IMR-90 (cell line): ENCODE measurements around the gene ITGB2. TPM values are rescaled to one million over a fixed set of nuclear protein-coding genes. Genes with fewer than 3 reads are reported as not detected.

ENCODE experiments used
- ATAC-seq: fragments of 200-7000 bp; cut with Tn5 transposase; 2 replicates; pipeline ENCODE4 v1.9.1; 2020; ENCODE audit warnings: low read depth, mild to moderate bottlenecking, moderate library complexity
- BruUV-seq: library from RNA; stranded (reverse); fragments of 400-500 nt; replicated peaks from 2 replicates; lab custom pipeline; 2021; lab: Mats Ljungman, UMichigan
- CTCF ChIA-PET: fragments of 300-600 bp; formaldehyde crosslinking; extraction: SDS; loops from one replicate; lab custom pipeline; 2021; ENCODE audit warnings: antibody characterized with exemption; lab: Yijun Ruan, JAX
- POLR2A ChIA-PET: fragments of 300-600 bp; sonication (Branson Sonifier 250); formaldehyde crosslinking; loops from one replicate; lab custom pipeline; 2022; ENCODE audit warnings: antibody characterized with exemption; ENCODE audit not compliant: unreplicated experiment; lab: Charles Lee
- DNase-seq: peaks from one replicate; pipeline ENCODE4 v3.0.0; 2013
- H2AFZ ChIP-seq: replicated peaks from 2 replicates; pipeline ENCODE3; 2013; ENCODE audit warnings: low read length, mild to moderate bottlenecking; ENCODE audit not compliant: poor library complexity
- H2AK5ac ChIP-seq: 2 replicates; pipeline ENCODE4 v1.6.1; 2013; ENCODE audit warnings: low read depth, low read length, inconsistent platforms
- H2AK9ac ChIP-seq: replicated peaks from 2 replicates; pipeline ENCODE3; 2013; ENCODE audit warnings: mild to moderate bottlenecking, low read depth, low read length, moderate library complexity; ENCODE audit not compliant: poor library complexity
- H2BK120ac ChIP-seq: 2 replicates; pipeline ENCODE4 v1.6.1; 2013; ENCODE audit warnings: low read depth, low read length, inconsistent platforms
- H2BK15ac ChIP-seq: 3 replicates; pipeline ENCODE4 v1.6.1; 2013; ENCODE audit warnings: low read depth, low read length, inconsistent platforms
- H2BK20ac ChIP-seq: 2 replicates; pipeline ENCODE4 v1.6.1; 2013; ENCODE audit warnings: low read depth, mild to moderate bottlenecking, inconsistent platforms, low read length, moderate library complexity
- H2BK5ac ChIP-seq: 2 replicates; pipeline ENCODE4 v1.6.1; 2013; ENCODE audit warnings: mild to moderate bottlenecking, low read depth, low read length, inconsistent platforms; ENCODE audit not compliant: poor library complexity, severe bottlenecking
- H3K14ac ChIP-seq: replicated peaks from 2 replicates; pipeline ENCODE4 v1.6.1; 2013; ENCODE audit warnings: low read depth, low read length, inconsistent platforms
- H3K18ac ChIP-seq: 2 replicates; pipeline ENCODE4 v1.6.1; 2013; ENCODE audit warnings: low read depth, low read length, control low read depth
- H3K23ac ChIP-seq: 2 replicates; pipeline ENCODE4 v1.6.1; 2013; ENCODE audit warnings: low read depth, low read length, inconsistent platforms
- H3K27ac ChIP-seq: 2 replicates; pipeline ENCODE4 v1.5.1; 2013; ENCODE audit warnings: mild to moderate bottlenecking, control low read depth, low read length; ENCODE audit not compliant: insufficient read depth
- H3K27me3 ChIP-seq: 2 replicates; pipeline ENCODE4 v1.6.1; 2013; ENCODE audit warnings: low read length; ENCODE audit not compliant: control insufficient read depth, insufficient read depth
- H3K36me3 ChIP-seq: 2 replicates; pipeline ENCODE4 v1.6.1; 2013; ENCODE audit warnings: low read length, mixed read lengths; ENCODE audit not compliant: control insufficient read depth, insufficient read depth
- H3K4ac ChIP-seq: 2 replicates; pipeline ENCODE4 v1.6.1; 2013; ENCODE audit warnings: low read depth, low read length, inconsistent platforms
- H3K4me1 ChIP-seq: 2 replicates; pipeline ENCODE4 v1.6.1; 2013; ENCODE audit warnings: low read length, mixed read lengths; ENCODE audit not compliant: control insufficient read depth, insufficient read depth
- H3K4me2 ChIP-seq: 2 replicates; pipeline ENCODE4 v1.6.1; 2013; ENCODE audit warnings: low read depth, mild to moderate bottlenecking, control low read depth, low read length, moderate library complexity
- H3K4me3 ChIP-seq: 2 replicates; pipeline ENCODE4 v1.5.1; 2013; ENCODE audit warnings: low read depth, mild to moderate bottlenecking, control low read depth, low read length, moderate library complexity; ENCODE audit not compliant: insufficient read depth
- H3K56ac ChIP-seq: 2 replicates; pipeline ENCODE4 v1.6.1; 2013; ENCODE audit warnings: low read length, inconsistent platforms; ENCODE audit not compliant: insufficient read depth; ENCODE audit errors: extremely low read depth
- H3K79me1 ChIP-seq, 2 experiments: 2 replicates each; pipeline ENCODE4 v1.6.1; 2013; ENCODE audit warnings: low read length in 2 of 2, inconsistent platforms in 1 of 2, low read depth in 1 of 2
- H3K9ac ChIP-seq: 2 replicates; pipeline ENCODE4 v1.6.1; 2013; ENCODE audit warnings: low read depth, low read length, control low read depth
- H3K9me1 ChIP-seq: 2 replicates; pipeline ENCODE4 v1.6.1; 2013; ENCODE audit warnings: low read length, inconsistent platforms; ENCODE audit not compliant: insufficient read depth
- H3K9me3 ChIP-seq: 2 replicates; pipeline ENCODE4 v1.6.1; 2013; ENCODE audit warnings: low read length; ENCODE audit not compliant: control insufficient read depth, insufficient read depth
- H4K20me1 ChIP-seq: 2 replicates; pipeline ENCODE4 v1.6.1; 2013; ENCODE audit warnings: low read length, inconsistent platforms; ENCODE audit not compliant: insufficient read depth
- H4K5ac ChIP-seq: 2 replicates; pipeline ENCODE4 v1.6.1; 2013; ENCODE audit warnings: mild to moderate bottlenecking, low read depth, low read length, control low read depth
- H4K8ac ChIP-seq, 2 experiments: 2 replicates each; pipeline ENCODE4 v1.6.1; 2013; ENCODE audit warnings: low read depth in 2 of 2, low read length in 2 of 2, control low read depth in 1 of 2, inconsistent platforms in 1 of 2
- H4K91ac ChIP-seq: 2 replicates; pipeline ENCODE4 v1.6.1; 2013; ENCODE audit warnings: low read depth, low read length, inconsistent platforms; ENCODE audit not compliant: insufficient read depth
- CTCF ChIP-seq: conservative IDR thresholded peaks from 2 replicates; pipeline ENCODE4 v1.5.1; 2012; ENCODE audit warnings: mild to moderate bottlenecking, low read depth, low read length, improper control_type of control experiment
- FOS ChIP-seq: fragments of 150-350 bp; IDR thresholded peaks from 2 replicates; pipeline ENCODE4 v1.6.1; 2016; ENCODE audit warnings: low read depth, low read length
- MAFK ChIP-seq: IDR thresholded peaks from 2 replicates; pipeline ENCODE4 v1.6.1; 2012; ENCODE audit warnings: low read depth, low read length, improper control_type of control experiment
- MXI1 ChIP-seq: IDR thresholded peaks from 2 replicates; pipeline ENCODE4 v1.6.1; 2012; ENCODE audit warnings: low read depth, mild to moderate bottlenecking, low read length, moderate library complexity, borderline replicate concordance
- RAD21 ChIP-seq: IDR thresholded peaks from 2 replicates; pipeline ENCODE4 v1.6.1; 2012; ENCODE audit warnings: low read length, improper control_type of control experiment
- RCOR1 ChIP-seq: IDR thresholded peaks from 2 replicates; pipeline ENCODE4 v1.6.1; 2012; ENCODE audit warnings: mild to moderate bottlenecking, low read length, improper control_type of control experiment; ENCODE audit not compliant: insufficient replicate concordance
- RFX5 ChIP-seq: IDR thresholded peaks from 2 replicates; pipeline ENCODE4 v1.8.0; 2012; ENCODE audit warnings: low read depth, mild to moderate bottlenecking, low read length, moderate library complexity
- WGBS, 2 experiments: methylation state at CpG; one replicate each; pipeline versions ENCODE4 v1.1.5 to v1.1.7; 2013; ENCODE audit warnings: missing lambda C conversion rate in 2 of 2; ENCODE audit not compliant: insufficient read length in 1 of 2; ENCODE audit errors: extremely low coverage in 2 of 2; 5-methylcytosine and 5-hydroxymethylcytosine counted together
- dilution Hi-C: fragments of 300-500 bp; cut with HindIII; formaldehyde crosslinking; loops from one replicate; pipeline ENCODE4 v1.14.3; 2018; ENCODE audit warnings: low sequenced_read_pairs; ENCODE audit not compliant: unreplicated experiment
- in situ Hi-C: fragments of 300-500 bp; cut with MboI; formaldehyde crosslinking; loops from 3 replicates; pipeline ENCODE4 v1.14.3; 2019; ENCODE audit warnings: low sequenced_read_pairs, inconsistent platforms, mixed read lengths
- intact Hi-C: fragments of 100-400 bp; cut with micrococcal nuclease; formaldehyde crosslinking; loops from 2 replicates; pipeline ENCODE4 v1.10.0; 2022
- polyA plus RNA-seq, 3 experiments: library from polyadenylated mRNA; depleted of rRNA; stranded (reverse); fragments of >200 nt; gene quantifications; 2 replicates each; pipeline ENCODE4 v1.2.3, GENCODE V29; 2012; ENCODE audit warnings: low replicate concordance in 1 of 3
- total RNA-seq: library from RNA; depleted of rRNA; stranded (reverse); fragments of >200 nt; gene quantifications from 2 replicates; pipeline ENCODE4 v1.2.3, GENCODE V29; 2012

Gene ITGB2
- total and polyA plus RNA-seq, 2 of the 4 experiments (the other 2 are of a cell fraction) = 0.14 TPM; not detected in 1

GRCh38 chr21:44874497-44875315, 46.0 kb downstream of the ITGB2 start:
- Histone ChIP-seq H3K23ac (peak overlapping the region; percentile 72), H2BK20ac (peak overlapping the region; percentile 18; the same call in 1 of the 2 replicates), H2AK9ac (peak overlapping the region; percentile 60), H4K5ac (peak overlapping the region; percentile 43; the same call in 1 of the 2 replicates), H3K9me1 (peaks cover 10% of the 10 kb centered on the region), H2AK5ac (peak overlapping the region; percentile 65), H3K4me2 (peak overlapping the region; percentile 85), H3K79me1 (peaks cover 5 to 34% of the 10 kb centered on the region in 2 experiments; a peak in 3 of 4 replicates), H4K20me1 (peaks cover 34% of the 10 kb centered on the region), H3K14ac (peak overlapping the region; percentile 56; the same call in 1 of the 2 replicates), H3K9ac (peak overlapping the region; percentile 70), H3K18ac (no peak overlapping the region), H2BK5ac (no peak overlapping the region), H3K9me3 (no peaks in the 10 kb centered on the region), H2BK15ac (no peak overlapping the region; the same call in 2 of the 3 replicates), H3K36me3 (no peaks in the 10 kb centered on the region), H2AFZ (peak overlapping the region; percentile 95), H3K4me1 (peaks cover 12% of the 10 kb centered on the region), H4K8ac (peak overlapping the region; percentile 90 to 94), H3K4ac (peak overlapping the region; percentile 77; the same call in 1 of the 2 replicates), H3K27ac (peak overlapping the region; percentile 75; the same call in 1 of the 2 replicates), H3K27me3 (no peaks in the 10 kb centered on the region), H4K91ac (no peak overlapping the region), H2BK120ac (peak overlapping the region; percentile 8; the same call in 1 of the 2 replicates), H3K4me3 (peak overlapping the region; percentile 77), H3K56ac (peak overlapping the region; percentile 62; the same call in 1 of the 2 replicates)
- ATAC-seq = no peak
- in situ Hi-C loops = no loop called here
- POLR2A ChIA-PET = no interaction called here
- no TSS peak for BruUV-seq
- dilution Hi-C loops = no loop called here
- CTCF ChIA-PET = no interaction called here
- 43% methylated on average over 9 of the region's 49 CpGs; no CpG with 5 or more reads in 1 of the 2 experiments for WGBS, 2 experiments
- intact Hi-C loops = loop anchor here (5.0 to 10.0 kb wide), 4 partner anchors 53 to 260 kb away; partner anchors contain the start of genes SUMO3 and UBE2G2
- TF ChIP-seq RAD21 (no peak), MXI1 (no peak), RCOR1 (no peak), CTCF (no peak), RFX5 (no peak), FOS (no peak), MAFK (no peak)
- DNase-seq = no peak
